ENCODE measurements around the gene IFT74. TPM values are rescaled to one million over a fixed set of nuclear protein-coding genes. Genes with fewer than 3 reads are reported as not detected.

The IFT74 gene
- polyA plus RNA-seq, 1 experiment, result 6.6 TPM

DNA sequence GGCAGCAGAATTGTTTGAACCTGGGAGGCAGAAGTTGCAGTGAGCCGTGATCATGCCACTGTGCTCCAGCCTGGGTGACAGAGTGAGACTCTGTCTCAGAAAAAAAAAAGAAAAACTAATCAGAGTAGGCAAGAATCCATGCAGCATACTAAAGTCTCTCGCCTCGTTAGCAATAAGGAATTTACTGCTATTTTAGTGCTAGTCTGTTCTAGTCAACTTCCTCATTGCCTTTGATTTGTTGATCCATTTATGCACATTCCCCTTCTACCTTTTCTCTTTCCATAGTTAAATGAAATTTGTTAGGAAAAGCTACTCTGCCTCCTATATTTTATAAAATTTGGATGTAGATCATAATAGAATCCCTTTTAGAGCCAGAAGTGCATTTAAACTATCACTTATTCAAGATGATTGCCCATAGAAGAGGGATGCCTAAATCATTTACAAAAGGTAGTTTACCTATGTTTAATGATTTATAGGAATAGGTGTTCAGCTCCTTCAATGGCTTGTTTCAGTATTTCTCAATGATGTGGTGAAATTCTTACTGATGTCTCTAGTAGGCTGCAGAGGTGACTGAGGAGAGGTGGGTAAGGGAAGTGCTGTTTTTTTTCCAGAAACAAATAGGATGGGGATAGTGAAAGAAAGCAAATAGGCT, 47.3 kb downstream of the IFT74 start:
- no peak for DNase-seq (ENCODE audit: low read depth)
- POLR2A ChIA-PET, result no interaction called here
- H3K4me3 ChIP-seq (ENCODE audit: low read depth, low read length), result no peak overlapping the region
- no peaks in the 10 kb centered on the region for H3K27me3 ChIP-seq (ENCODE audit: control insufficient read depth, insufficient read depth, low read length)
- CTCF ChIA-PET, result no interaction called here
- TF ChIP-seq, protein P1, sequence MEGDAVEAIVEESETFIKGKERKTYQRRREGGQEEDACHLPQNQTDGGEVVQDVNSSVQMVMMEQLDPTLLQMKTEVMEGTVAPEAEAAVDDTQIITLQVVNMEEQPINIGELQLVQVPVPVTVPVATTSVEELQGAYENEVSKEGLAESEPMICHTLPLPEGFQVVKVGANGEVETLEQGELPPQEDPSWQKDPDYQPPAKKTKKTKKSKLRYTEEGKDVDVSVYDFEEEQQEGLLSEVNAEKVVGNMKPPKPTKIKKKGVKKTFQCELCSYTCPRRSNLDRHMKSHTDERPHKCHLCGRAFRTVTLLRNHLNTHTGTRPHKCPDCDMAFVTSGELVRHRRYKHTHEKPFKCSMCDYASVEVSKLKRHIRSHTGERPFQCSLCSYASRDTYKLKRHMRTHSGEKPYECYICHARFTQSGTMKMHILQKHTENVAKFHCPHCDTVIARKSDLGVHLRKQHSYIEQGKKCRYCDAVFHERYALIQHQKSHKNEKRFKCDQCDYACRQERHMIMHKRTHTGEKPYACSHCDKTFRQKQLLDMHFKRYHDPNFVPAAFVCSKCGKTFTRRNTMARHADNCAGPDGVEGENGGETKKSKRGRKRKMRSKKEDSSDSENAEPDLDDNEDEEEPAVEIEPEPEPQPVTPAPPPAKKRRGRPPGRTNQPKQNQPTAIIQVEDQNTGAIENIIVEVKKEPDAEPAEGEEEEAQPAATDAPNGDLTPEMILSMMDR (IDR thresholded peaks at IDR 0.05; ENCODE audit: insufficient read depth, low read depth, low read length), result no peak
- H3K36me3 ChIP-seq (ENCODE audit: control insufficient read depth, insufficient read depth, low read length), result no peaks in the 10 kb centered on the region

DNA sequence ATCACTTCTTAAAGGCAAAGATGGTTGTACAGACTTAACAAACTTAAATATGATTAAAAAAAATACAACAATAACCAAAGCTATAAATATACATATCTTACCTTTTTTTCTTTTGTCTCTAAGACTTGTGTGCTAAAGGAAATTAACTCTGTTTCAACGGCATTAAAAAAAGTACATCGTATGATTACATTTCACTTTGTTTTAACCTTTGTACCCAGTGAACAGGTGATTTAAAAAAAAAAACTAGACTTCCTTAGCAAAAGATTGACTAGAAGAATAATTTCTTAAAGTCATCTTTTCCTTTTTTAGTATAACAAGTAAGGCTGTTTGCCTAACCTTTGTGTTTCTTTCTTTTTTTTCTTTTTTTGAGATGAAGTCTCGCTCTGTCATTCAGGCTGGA, 49.3 kb downstream of the IFT74 start, which contains the start of gene LRRC19:
Gene LRRC19, minus strand, starts transcription at position 182 of the 400 bp plus-strand sequence. CDS start 5,978 bp downstream, outside the sequence.
- H3K27me3 ChIP-seq (ENCODE audit: control insufficient read depth, insufficient read depth, low read length), result no peaks in the 10 kb centered on the region
- TF ChIP-seq, protein P1 (IDR thresholded peaks at IDR 0.05; ENCODE audit: insufficient read depth, low read depth, low read length), result no peak
- ChIA-PET POLR2A (no interaction called here), CTCF (no interaction called here)
- H3K36me3 ChIP-seq (ENCODE audit: control insufficient read depth, insufficient read depth, low read length), result no peaks in the 10 kb centered on the region
- DNase-seq (ENCODE audit: low read depth), result no peak
- H3K4me3 ChIP-seq (ENCODE audit: low read depth, low read length), result no peak within 1 kb of the TSS

DNA sequence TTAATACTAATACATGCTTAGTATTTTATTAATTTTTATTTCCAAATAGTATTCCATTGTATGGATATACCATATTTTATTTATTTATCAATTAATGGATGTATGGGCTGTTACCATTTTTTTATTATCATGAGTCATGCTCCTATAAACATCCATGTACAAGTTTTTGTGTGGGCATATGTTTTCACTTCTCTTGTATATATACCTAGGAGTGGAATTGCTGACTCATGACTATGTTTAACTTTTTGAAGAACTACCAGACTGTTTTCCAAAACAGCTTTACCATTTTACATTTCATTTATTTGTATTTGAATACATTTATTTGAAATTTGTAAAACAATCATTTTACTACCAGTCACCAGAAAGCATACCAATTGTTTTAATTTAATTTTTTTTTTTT, 63.4 kb downstream of the IFT74 start:
- TF ChIP-seq, protein P1 (IDR thresholded peaks at IDR 0.05; ENCODE audit: insufficient read depth, low read depth, low read length), result no peak
- ChIA-PET CTCF (interaction anchor here (1.3 to 1.5 kb wide), 2 partner anchors 11 to 257 kb away, joined by 3 to 5 read pairs; no protein-coding TSS in a partner anchor), POLR2A (no interaction called here)
- no peaks in the 10 kb centered on the region for H3K27me3 ChIP-seq (ENCODE audit: control insufficient read depth, insufficient read depth, low read length)
- H3K36me3 ChIP-seq (ENCODE audit: control insufficient read depth, insufficient read depth, low read length), result peaks cover 5% of the 10 kb centered on the region
- DNase-seq (ENCODE audit: low read depth), result no peak
- no peak overlapping the region for H3K4me3 ChIP-seq (ENCODE audit: low read depth, low read length)

DNA sequence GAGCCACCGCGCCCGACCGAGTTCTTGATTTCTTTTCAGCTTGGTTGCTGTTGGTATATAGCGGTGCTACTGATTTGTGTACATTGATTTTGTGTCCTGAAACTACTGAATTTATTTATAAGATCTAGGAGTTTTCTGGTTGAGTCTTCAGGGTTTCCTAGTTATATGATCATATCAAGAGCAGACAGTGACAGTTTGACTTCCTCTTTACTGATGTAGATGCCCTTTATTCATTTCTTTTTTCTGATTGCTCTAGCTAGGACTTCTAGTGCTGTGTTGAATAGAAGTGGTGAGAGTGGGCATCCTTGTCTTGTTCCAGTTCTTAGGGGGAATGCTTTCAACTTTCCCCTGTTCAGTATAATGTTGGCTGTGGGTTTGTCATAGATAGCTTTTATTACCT, 66.7 kb downstream of the IFT74 start:
- ChIA-PET POLR2A (no interaction called here), CTCF (no interaction called here)
- TF ChIP-seq, protein P1 (IDR thresholded peaks at IDR 0.05; ENCODE audit: insufficient read depth, low read depth, low read length), result no peak
- DNase-seq (ENCODE audit: low read depth), result no peak
- Histone ChIP-seq H3K4me3 (ENCODE audit: low read depth, low read length) (no peak overlapping the region), H3K27me3 (ENCODE audit: control insufficient read depth, insufficient read depth, low read length) (no peaks in the 10 kb centered on the region), H3K36me3 (ENCODE audit: control insufficient read depth, insufficient read depth, low read length) (peaks cover 2% of the 10 kb centered on the region; the same call in 1 of the 2 replicates)

DNA sequence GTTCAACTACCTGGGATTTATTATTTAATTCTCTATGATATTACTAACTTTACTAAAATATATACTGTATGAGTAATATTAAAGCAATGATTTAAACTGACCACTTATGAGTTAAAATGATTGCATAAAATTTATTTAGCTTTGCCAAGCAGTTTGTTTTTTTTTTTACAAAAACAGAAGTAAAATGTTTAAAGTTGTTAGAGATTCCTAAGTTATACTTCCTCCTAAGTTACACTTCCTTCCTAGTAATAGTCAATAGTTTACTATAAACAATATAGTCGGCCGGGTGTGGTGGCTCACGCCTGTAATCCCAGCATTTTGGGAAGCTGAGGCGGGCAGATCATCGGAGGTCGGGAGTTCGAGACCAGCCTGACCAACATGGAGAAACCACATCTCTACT, 73.0 kb downstream of the IFT74 start:
- TF ChIP-seq, protein P1 (IDR thresholded peaks at IDR 0.05; ENCODE audit: insufficient read depth, low read depth, low read length), result no peak
- ChIA-PET CTCF (interaction anchor here (0.6 to 2.2 kb wide), 2 partner anchors 12 to 17 kb away, joined by 3 to 7 read pairs; no protein-coding TSS in a partner anchor), POLR2A (no interaction called here)
- Histone ChIP-seq H3K27me3 (ENCODE audit: control insufficient read depth, insufficient read depth, low read length) (no peaks in the 10 kb centered on the region), H3K4me3 (ENCODE audit: low read depth, low read length) (no peak overlapping the region), H3K36me3 (ENCODE audit: control insufficient read depth, insufficient read depth, low read length) (peaks cover 2% of the 10 kb centered on the region; the same call in 1 of the 2 replicates)
- no peak for DNase-seq (ENCODE audit: low read depth)

All from BJ (cell line).